Neural crest cell (in vitro differentiated cells): ENCODE results near the gene SMPDL3B. TPM values are rescaled to one million over a fixed set of nuclear protein-coding genes. Genes with fewer than 3 reads are reported as not detected.

ENCODE experiments used
- DNase-seq: peaks from one replicate; pipeline ENCODE4 v3.0.0; 2021; ENCODE audit warnings: low read depth, mixed read lengths, low spot score
- H3K27ac Mint-ChIP-seq: one replicate; pipeline ENCODE4 v1.8.0; 2021; ENCODE audit warnings: mild to moderate bottlenecking, mixed read lengths; ENCODE audit not compliant: unreplicated experiment
- H3K27me3 Mint-ChIP-seq: 2 replicates; pipeline ENCODE4 v1.8.0; 2021; ENCODE audit warnings: low read depth, mild to moderate bottlenecking, mixed read lengths
- H3K36me3 Mint-ChIP-seq: 2 replicates; pipeline ENCODE4 v1.8.0; 2021; ENCODE audit warnings: low read depth, mild to moderate bottlenecking, mixed read lengths
- H3K4me1 Mint-ChIP-seq: 2 replicates; pipeline ENCODE4 v1.8.0; 2021; ENCODE audit warnings: mixed read lengths
- H3K4me3 Mint-ChIP-seq: one replicate; pipeline ENCODE4 v1.8.0; 2021; ENCODE audit warnings: mild to moderate bottlenecking, mixed read lengths
- H3K9me3 Mint-ChIP-seq: 2 replicates; pipeline ENCODE4 v1.8.0; 2021; ENCODE audit warnings: mixed read lengths
- CTCF ChIP-seq: fragments of 200-600 bp; sonication (generic); conservative IDR thresholded peaks from 2 replicates; pipeline ENCODE4 v1.5.0; 2021; ENCODE audit warnings: antibody characterized with exemption, mild to moderate bottlenecking
- total RNA-seq: library from RNA; stranded (reverse); gene quantifications from 2 replicates; pipeline ENCODE4 v1.2.1, GENCODE V29; 2021

SMPDL3B gene
- total RNA-seq, 1 donor from 2014 or later: not detected

DNA sequence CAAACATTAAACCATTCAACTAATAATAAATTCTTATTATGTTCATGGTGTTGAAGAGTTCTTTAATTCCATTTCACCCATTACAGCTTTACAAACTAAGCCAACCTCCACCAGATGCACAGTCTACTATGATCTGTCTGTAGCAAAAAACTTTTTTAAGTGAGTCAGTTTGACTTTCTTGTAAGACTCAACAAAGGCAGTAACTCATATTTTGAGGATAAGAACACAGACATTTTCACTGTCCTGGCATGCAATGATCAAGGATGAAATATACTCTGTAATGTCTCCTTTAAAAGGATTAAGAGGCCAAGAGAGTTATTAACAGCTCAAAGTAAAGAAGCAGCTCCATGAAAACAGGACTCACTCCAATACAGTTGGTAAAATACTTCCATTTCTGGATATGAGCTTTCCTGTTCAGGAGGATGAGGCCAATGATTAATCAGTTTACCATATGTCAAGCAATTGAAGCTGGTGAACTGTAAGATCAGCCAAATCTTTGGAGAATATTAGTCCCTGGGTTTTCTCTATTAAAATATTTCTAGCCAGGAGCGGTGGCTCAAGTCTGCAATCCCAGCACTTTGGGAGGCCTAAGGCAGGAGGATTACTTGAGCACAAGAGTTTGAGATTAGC lies 45.5 kb downstream of the SMPDL3B start:
- no peak for TF ChIP-seq CTCF
- Mint-ChIP-seq H3K27me3 (no peaks in the 10 kb centered on the region), H3K36me3 (no peaks in the 10 kb centered on the region), H3K4me3 (no peak overlapping the region), H3K27ac (no peak overlapping the region), H3K9me3 (no peaks in the 10 kb centered on the region), H3K4me1 (no peaks in the 10 kb centered on the region)
- DNase-seq: no peak

GRCh38 chr1:27981145-27981544 lies 46.3 kb downstream of the SMPDL3B start:
- Mint-ChIP-seq H3K27ac (no peak overlapping the region), H3K9me3 (no peaks in the 10 kb centered on the region), H3K36me3 (peaks cover 2% of the 10 kb centered on the region), H3K4me3 (no peak overlapping the region), H3K4me1 (no peaks in the 10 kb centered on the region), H3K27me3 (no peaks in the 10 kb centered on the region)
- no peak for TF ChIP-seq CTCF
- DNase-seq: no peak

GRCh38 chr1:27990920-27991537 lies 56.2 kb downstream of the SMPDL3B start:
- H3K4me1 Mint-ChIP-seq: no peaks in the 10 kb centered on the region

GRCh38 chr1:27992276-27992675 lies 57.5 kb downstream of the SMPDL3B start:
- Mint-ChIP-seq H3K36me3 (peaks cover 15% of the 10 kb centered on the region), H3K9me3 (no peaks in the 10 kb centered on the region), H3K27me3 (no peaks in the 10 kb centered on the region), H3K4me3 (no peak overlapping the region), H3K4me1 (no peaks in the 10 kb centered on the region), H3K27ac (no peak overlapping the region)
- TF ChIP-seq CTCF: no peak
- no peak for DNase-seq

More at GRCh38 chr1:27990920-27991537, 56.2 kb downstream of the SMPDL3B start:
- H3K9me3 Mint-ChIP-seq: no peaks in the 10 kb centered on the region
- no peak for DNase-seq
- no peak for TF ChIP-seq CTCF
- no peak overlapping the region for H3K27ac Mint-ChIP-seq
- no peaks in the 10 kb centered on the region for H3K27me3 Mint-ChIP-seq
- H3K4me3 Mint-ChIP-seq: no peak overlapping the region
- H3K36me3 Mint-ChIP-seq: peaks cover 11% of the 10 kb centered on the region

- Mint-ChIP-seq H3K36me3 (peaks cover 18% of the 10 kb centered on the region), H3K27me3 (no peaks in the 10 kb centered on the region)
- TF ChIP-seq CTCF: no peak
Measured at GRCh38 chr1:27993241-27993640, 58.4 kb downstream of the SMPDL3B start.

More at GRCh38 chr1:27993241-27993640, 58.4 kb downstream of the SMPDL3B start:
- no peak for DNase-seq
- Mint-ChIP-seq H3K4me3 (no peak overlapping the region), H3K27ac (no peak overlapping the region), H3K9me3 (no peaks in the 10 kb centered on the region), H3K4me1 (no peaks in the 10 kb centered on the region)
